ENCODE data around the gene TMEM108. TPM values are rescaled to one million over a fixed set of nuclear protein-coding genes. Genes with fewer than 3 reads are reported as not detected.

TMEM108 gene
- polyA plus RNA-seq, 3 donors, result not detected

- H3K27ac Mint-ChIP-seq, result no peak overlapping the region
- H3K36me3 Mint-ChIP-seq, result no peaks in the 10 kb centered on the region
- intact Hi-C loops (cut with micrococcal nuclease), result no loop called here
- Histone ChIP-seq H3K4me2 (replicated peaks; ENCODE audit: extremely low read depth, low read length, poor library complexity, severe bottlenecking) (no peak overlapping the region), H3K36me3 (replicated peaks in 1 of 2; ENCODE audit: control insufficient read depth in 1 of 2, insufficient read depth in 2 of 2, low read length in 2 of 2) (no peaks in the 10 kb centered on the region), H3K79me2 (ENCODE audit: insufficient read depth, low read length) (no peaks in the 10 kb centered on the region), H3K9me3 (replicated peaks in 1 of 2; ENCODE audit: control insufficient read depth in 1 of 2, insufficient read depth in 1 of 2, low read length in 2 of 2) (no peaks in the 10 kb centered on the region), H3K4me1 (ENCODE audit: control insufficient read depth in 1 of 2, insufficient read depth in 2 of 2, low read length in 2 of 2) (no peaks in the 10 kb centered on the region), H3K4me3 (replicated peaks in 1 of 3; ENCODE audit: low read depth in 2 of 3, low read length in 3 of 3) (no peak overlapping the region), H4K20me1 (ENCODE audit: insufficient read depth, low read length) (no peaks in the 10 kb centered on the region), H3K9ac (ENCODE audit: insufficient read depth, low read length, poor library complexity, severe bottlenecking) (no peak overlapping the region), H2AFZ (ENCODE audit: insufficient read depth, low read depth, low read length, poor library complexity, severe bottlenecking) (no peak overlapping the region), H3K27me3 (ENCODE audit: control insufficient read depth in 2 of 2, insufficient read depth in 2 of 2, low read length in 2 of 2) (no peaks in the 10 kb centered on the region), H3K27ac (ENCODE audit: low read depth in 1 of 2, low read length in 2 of 2) (no peak overlapping the region)
- WGBS (ENCODE audit: insufficient coverage), result no CpG with 5 or more reads among the region's 4 CpGs
- TF ChIP-seq CTCF (IDR thresholded peaks at IDR 0.05), result no peak
- H3K4me3 Mint-ChIP-seq, result no peak overlapping the region
- no peak for DNase-seq
- peaks cover 0 to 5% (median 0%) of the 10 kb centered on the region in 3 donors for H3K27me3 Mint-ChIP-seq (ENCODE audit: low read depth in 3 of 3)
- H3K9me3 Mint-ChIP-seq, result peaks cover 0 to 5% (median 0%) of the 10 kb centered on the region in 7 donors
- no peaks in the 10 kb centered on the region for H3K4me1 Mint-ChIP-seq
These were observed 36.8 kb downstream of the TMEM108 start for GRCh38 chr3:133074977-133075376.

DNA sequence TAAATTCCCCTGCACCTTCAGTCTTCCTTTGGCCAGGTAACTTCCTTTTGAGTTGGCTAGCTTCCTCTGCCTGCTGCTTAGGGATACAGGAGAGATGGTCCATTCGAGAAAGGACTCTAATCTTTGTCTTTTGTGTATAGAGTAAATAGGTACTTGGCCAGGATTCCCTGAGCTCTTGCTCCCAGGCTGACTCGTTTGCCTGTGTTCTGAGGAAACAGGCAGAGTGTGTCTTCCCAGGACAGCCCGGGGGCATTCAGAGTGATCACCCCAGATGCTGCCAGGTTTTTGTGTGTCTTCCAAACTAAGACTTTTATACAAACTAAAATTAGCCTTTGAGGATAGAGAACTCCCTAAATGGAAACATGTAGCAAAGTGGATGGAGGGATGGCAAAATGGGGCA is 39.5 kb downstream of the TMEM108 start:
- DNase-seq, result no peak
- Mint-ChIP-seq H3K4me1 (no peaks in the 10 kb centered on the region), H3K36me3 (no peaks in the 10 kb centered on the region), H3K27ac (no peak overlapping the region), H3K9me3 (peaks cover 0 to 5% (median 0%) of the 10 kb centered on the region in 7 donors), H3K27me3 (ENCODE audit: low read depth in 3 of 3) (peaks cover 0 to 5% (median under 1%) of the 10 kb centered on the region in 3 donors), H3K4me3 (no peak overlapping the region)
- H3K27me3 ChIP-seq (ENCODE audit: control insufficient read depth in 2 of 2, insufficient read depth in 2 of 2, low read length in 2 of 2), result no peaks in the 10 kb centered on the region
- no peaks in the 10 kb centered on the region for H3K9me3 ChIP-seq (replicated peaks in 1 of 2; ENCODE audit: control insufficient read depth in 1 of 2, insufficient read depth in 1 of 2, low read length in 2 of 2)
- no peak overlapping the region for H3K27ac ChIP-seq (ENCODE audit: low read depth in 1 of 2, low read length in 2 of 2)
- no peaks in the 10 kb centered on the region for H3K36me3 ChIP-seq (replicated peaks in 1 of 2; ENCODE audit: control insufficient read depth in 1 of 2, insufficient read depth in 2 of 2, low read length in 2 of 2)
- H3K79me2 ChIP-seq (ENCODE audit: insufficient read depth, low read length), result no peaks in the 10 kb centered on the region
- intact Hi-C loops (cut with micrococcal nuclease), result no loop called here
- 74% methylated on average over 2 of the region's 3 CpGs for WGBS (ENCODE audit: insufficient coverage)
- no peak overlapping the region for H3K9ac ChIP-seq (ENCODE audit: insufficient read depth, low read length, poor library complexity, severe bottlenecking)
- H3K4me2 ChIP-seq (replicated peaks; ENCODE audit: extremely low read depth, low read length, poor library complexity, severe bottlenecking), result no peak overlapping the region
- no peaks in the 10 kb centered on the region for H3K4me1 ChIP-seq (ENCODE audit: control insufficient read depth in 1 of 2, insufficient read depth in 2 of 2, low read length in 2 of 2)
- H3K4me3 ChIP-seq (replicated peaks in 1 of 3; ENCODE audit: low read depth in 2 of 3, low read length in 3 of 3), result no peak overlapping the region
- H2AFZ ChIP-seq (ENCODE audit: insufficient read depth, low read depth, low read length, poor library complexity, severe bottlenecking), result no peak overlapping the region
- no peaks in the 10 kb centered on the region for H4K20me1 ChIP-seq (ENCODE audit: insufficient read depth, low read length)
- TF ChIP-seq CTCF (IDR thresholded peaks at IDR 0.05), result no peak

Measured in CD14-positive monocyte (primary cell).